ENCODE measurements around the gene GPR183.

GPR183 gene

GRCh38 chr13:99353246-99353600 is 46.0 kb upstream of the GPR183 start:
- TF ChIP-seq CTCF (IDR thresholded peaks at IDR 0.05; ENCODE audit: low read depth, low read length), result no peak

GRCh38 chr13:99352351-99353245 is 45.4 kb upstream of the GPR183 start:
- TF ChIP-seq CTCF (IDR thresholded peaks at IDR 0.05; ENCODE audit: low read depth, low read length), result no peak
- no peak for DNase-seq (ENCODE audit: extremely low read depth, low read depth)

More at GRCh38 chr13:99353246-99353600, 46.0 kb upstream of the GPR183 start:
- DNase-seq (ENCODE audit: extremely low read depth, low read depth), result no peak

GRCh38 chr13:99351772-99352171 is 44.6 kb upstream of the GPR183 start:
- no peak for TF ChIP-seq CTCF (IDR thresholded peaks at IDR 0.05; ENCODE audit: low read depth, low read length)
- no peak for DNase-seq (ENCODE audit: extremely low read depth, low read depth)

- DNase-seq (ENCODE audit: extremely low read depth, low read depth), result no peak
- no peak for TF ChIP-seq CTCF (IDR thresholded peaks at IDR 0.05; ENCODE audit: low read depth, low read length)
Observed at GRCh38 chr13:99350191-99350590, 43.0 kb upstream of the GPR183 start.

GRCh38 chr13:99347911-99348451 is 40.8 kb upstream of the GPR183 start:
- TF ChIP-seq CTCF (IDR thresholded peaks at IDR 0.05; ENCODE audit: low read depth, low read length), result no peak
- DNase-seq (ENCODE audit: extremely low read depth, low read depth), result no peak

- no peak for TF ChIP-seq CTCF (IDR thresholded peaks at IDR 0.05; ENCODE audit: low read depth, low read length)
- DNase-seq (ENCODE audit: extremely low read depth, low read depth), result no peak
Observed at GRCh38 chr13:99347335-99347878, 40.2 kb upstream of the GPR183 start.

All from AG09319 (cell line).